K562 (cell line): ENCODE data around the gene PET117.

Experiments used
- JUN ChIP-seq, 2 experiments: sonication (generic) in 1 of 2; formaldehyde crosslinking in 1 of 2; IDR thresholded peaks; 2 replicates each; pipeline versions ENCODE4 v1.6.1 to v1.8.0; 2012 to 2022; ENCODE audit warnings: borderline replicate concordance in 2 of 2, mild to moderate bottlenecking in 2 of 2, improper control_type of control experiment in 1 of 2, low read depth in 1 of 2, low read length in 1 of 2, missing genetic modification reagents in 1 of 2
- NR1H2 ChIP-seq: sonication (generic); formaldehyde crosslinking; IDR thresholded peaks from 2 replicates; pipeline ENCODE4 v1.4.0; 2020; ENCODE audit warnings: mild to moderate bottlenecking, missing genetic modification reagents
- ZNF316 ChIP-seq: fragments of 450-650 bp; IDR thresholded peaks from 2 replicates; pipeline ENCODE4 v1.6.1; 2016

DNA sequence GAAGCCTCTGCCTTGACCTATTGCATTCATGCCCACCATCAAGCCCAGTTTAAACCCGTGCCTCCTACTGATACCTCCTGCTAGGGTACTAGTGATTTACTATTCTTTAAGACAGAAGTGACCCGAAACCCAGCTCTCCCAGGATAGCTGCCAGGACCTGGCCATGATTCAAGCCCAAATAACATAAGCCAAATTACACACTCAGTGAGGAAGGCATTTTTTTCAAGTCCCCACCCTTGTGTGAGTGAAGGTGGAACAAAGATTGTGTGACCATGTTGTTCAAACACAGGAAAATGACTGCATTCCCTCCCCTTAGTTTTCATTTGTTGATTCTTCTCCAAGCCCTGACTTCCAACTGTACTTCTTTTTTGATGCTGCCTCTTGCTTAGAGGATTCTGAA lies 3.7 kb upstream of the PET117 start:
- no peak for TF ChIP-seq ZNF316
- no peak for TF ChIP-seq JUN (IDR thresholded peaks at IDR 0.05; ENCODE audit: borderline replicate concordance, low read depth, low read length)
- TF ChIP-seq JUN (CRISPR knock-in tag; IDR thresholded peaks at IDR 0.05; ENCODE audit: borderline replicate concordance) = no peak
- TF ChIP-seq NR1H2 = no peak
